SKM-1 (cell line): Measurements from ENCODE around the gene ARHGEF1.

Experiments used
- DNase-seq: peaks from one replicate; lab custom pipeline; 2025; ENCODE audit not compliant: unreplicated experiment; lab: John Stamatoyannopoulos, UW

ARHGEF1 gene

GRCh38 chr19:41917676-41918075 is 34.7 kb downstream of the ARHGEF1 start:
- DNase-seq = no peak

- no peak for DNase-seq
These were observed 35.1 kb downstream of the ARHGEF1 start for GRCh38 chr19:41918095-41918494.

DNA sequence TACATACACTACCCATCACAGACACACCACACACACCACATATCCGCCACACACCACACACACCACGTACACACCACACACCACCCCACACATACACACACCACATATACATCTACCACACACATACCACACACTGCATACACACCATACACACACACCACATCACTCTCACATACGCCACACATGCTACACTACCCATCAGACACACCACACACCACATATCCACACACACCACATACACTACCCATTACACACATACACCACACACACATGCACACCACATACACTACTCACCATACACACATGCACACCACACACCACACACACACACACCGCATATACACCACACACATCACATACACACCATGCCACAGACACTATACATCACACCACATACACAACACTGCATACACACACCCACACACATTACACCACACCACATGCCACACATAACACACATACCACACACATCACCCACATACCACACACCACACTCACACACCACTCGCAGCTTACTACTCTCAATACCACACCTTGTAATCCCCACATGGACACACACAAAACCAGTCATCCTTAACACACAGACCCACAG is 35.8 kb downstream of the ARHGEF1 start:
- no peak for DNase-seq

DNA sequence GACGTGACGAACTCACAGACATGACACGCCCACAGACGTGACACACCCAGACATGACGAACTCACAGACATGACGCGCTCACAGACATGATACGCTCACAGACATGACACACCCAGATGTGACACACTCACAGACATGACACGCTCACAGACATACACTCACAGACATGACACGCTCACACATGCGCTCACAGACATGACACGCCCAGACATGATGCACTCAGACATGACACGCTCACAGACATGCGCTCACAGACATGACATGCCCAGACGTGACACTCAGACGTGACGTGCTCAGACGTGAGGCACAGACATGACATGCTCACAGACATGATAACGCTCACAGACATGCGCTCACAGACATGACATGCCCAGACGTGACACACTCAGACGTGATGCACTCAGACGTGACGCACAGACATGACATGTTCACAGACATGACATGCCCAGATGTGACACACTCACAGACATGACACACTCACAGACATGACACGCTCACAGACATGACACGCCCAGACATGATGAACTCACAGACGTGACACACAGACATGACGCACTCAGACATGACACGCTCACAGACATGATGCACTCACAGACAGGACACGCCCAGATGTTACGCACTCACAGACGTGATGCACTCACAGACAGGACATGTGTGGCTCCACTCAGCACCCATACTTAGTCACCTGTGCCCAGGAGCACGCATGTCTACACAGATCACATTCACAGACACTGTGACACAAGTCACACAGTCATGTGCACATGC is 37.1 kb downstream of the ARHGEF1 start:
- DNase-seq = no peak

GRCh38 chr19:41920882-41921576 is 38.0 kb downstream of the ARHGEF1 start:
- DNase-seq = no peak

DNA sequence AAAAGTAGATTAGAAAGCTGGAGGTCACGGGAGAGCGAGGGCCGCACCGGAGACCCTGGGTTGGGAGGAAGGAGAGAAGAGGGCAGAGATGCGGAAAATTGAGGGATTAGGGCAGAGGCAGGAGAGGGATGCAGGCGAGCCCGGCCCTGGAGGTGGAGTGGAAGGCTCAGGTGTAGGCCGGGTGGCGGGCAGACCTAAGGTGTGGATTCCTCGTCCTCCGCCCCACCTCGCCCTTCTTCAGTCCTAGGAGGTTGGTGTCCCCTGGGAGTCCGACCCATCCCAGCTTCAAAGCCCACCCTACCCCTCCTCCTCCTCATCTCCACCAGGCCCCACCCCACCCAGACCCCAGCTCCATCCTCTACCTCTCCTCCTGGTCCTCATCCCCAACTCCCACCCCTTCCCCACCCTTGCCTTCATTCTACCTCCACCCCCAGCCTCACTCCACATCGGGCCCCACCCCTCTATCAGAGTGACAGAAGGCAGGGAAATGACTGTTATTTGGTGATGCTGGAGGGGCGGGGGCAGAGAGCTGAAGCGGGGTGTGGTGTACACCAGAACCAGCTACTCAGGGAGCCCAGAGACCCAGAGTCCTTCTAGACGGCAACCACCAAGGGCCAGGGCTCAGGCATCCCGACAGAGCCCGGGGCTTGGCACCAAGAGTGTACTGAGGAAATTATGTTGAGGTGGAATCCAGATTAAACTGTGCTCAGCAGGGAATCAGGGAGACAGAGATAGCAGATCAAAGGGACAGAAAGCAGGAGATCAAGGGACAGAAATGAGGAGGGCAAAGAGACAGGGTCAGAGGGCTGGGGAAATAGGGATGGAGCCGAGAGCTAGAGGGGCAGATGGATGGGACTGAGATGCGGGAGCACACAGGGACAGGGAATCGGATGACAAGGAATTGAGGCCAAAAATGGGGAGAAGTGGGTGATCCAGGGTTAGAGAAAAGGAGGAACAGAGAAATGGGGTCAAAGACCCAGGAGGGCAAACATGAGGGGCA is 38.9 kb downstream of the ARHGEF1 start:
- no peak for DNase-seq

GRCh38 chr19:41922585-41922984 is 39.6 kb downstream of the ARHGEF1 start:
- no peak for DNase-seq

DNA sequence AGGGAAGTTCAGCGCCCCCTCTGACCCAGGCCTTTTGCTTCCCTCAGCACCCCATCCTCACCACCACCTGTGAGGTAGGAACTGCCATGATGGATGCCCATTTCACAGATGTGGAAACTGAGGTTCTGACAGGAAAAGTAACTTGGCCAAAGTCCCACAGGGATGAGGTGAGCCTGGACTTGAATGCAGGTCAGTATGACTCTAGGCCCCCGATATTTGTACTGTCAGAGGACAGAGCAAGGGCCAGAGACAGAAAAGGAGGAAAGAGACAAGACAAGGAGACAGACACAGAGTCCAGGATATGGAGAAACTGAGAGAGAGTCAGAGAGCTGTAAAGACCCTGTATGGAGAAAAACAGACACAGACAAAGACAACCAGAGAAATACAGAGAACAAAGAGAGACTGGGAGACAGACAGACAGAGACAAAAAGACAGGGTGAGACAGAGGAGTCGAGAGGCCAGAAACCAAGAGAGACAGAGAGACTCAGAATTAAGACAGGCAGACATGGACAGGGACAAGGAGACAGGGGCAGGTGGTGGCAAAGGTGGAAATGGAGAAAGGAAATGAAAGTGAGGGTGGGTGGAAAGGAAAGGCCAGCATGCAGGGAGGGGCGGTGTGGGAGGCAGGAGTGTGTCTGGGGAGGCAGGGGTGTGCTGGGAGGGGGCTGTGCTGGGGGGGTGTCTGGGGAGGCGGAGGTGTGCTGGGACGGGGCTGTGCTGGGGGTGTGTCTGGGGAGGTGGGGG is 40.2 kb downstream of the ARHGEF1 start:
- DNase-seq = no peak

- no peak for DNase-seq
These were observed 41.5 kb downstream of the ARHGEF1 start for GRCh38 chr19:41924151-41925145.

DNA sequence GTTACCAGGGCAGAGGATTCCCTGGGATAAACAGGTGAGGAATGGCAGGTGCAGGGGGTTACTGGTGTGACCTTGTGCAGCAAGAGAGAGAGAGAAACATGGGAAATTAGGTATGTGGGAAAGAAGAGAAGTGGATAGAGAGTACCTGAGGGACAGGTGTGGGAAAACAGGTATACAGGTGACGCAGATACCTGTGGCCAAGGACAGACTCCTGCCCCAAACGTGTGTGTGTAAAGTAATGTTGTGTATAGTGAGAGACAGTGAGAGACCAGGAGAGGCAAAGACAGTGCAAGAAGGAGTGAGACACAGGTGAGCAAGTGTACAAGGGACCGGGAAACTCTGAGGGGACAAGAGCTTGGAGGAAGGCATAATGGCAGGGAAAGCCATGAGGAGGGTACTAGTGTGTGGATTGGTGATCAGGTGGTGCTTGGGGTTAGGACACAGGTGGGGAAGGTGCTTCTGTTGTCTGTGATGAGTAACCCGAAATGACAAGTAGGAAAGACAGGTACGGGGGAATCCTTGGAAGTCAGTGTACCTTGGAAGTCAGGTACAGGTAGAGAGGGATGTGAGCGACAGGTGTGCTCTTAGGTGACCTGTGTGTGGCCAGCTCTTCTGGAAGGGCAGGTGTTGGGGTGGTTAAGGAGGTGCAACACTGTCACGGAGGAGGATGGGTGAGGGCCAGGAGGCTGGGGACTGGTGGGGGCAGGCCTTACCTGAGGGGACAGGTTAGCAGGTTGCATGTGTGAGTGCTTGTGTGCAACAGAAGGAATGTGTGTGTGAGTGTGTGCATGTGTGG is 42.4 kb downstream of the ARHGEF1 start:
- no peak for DNase-seq

DNA sequence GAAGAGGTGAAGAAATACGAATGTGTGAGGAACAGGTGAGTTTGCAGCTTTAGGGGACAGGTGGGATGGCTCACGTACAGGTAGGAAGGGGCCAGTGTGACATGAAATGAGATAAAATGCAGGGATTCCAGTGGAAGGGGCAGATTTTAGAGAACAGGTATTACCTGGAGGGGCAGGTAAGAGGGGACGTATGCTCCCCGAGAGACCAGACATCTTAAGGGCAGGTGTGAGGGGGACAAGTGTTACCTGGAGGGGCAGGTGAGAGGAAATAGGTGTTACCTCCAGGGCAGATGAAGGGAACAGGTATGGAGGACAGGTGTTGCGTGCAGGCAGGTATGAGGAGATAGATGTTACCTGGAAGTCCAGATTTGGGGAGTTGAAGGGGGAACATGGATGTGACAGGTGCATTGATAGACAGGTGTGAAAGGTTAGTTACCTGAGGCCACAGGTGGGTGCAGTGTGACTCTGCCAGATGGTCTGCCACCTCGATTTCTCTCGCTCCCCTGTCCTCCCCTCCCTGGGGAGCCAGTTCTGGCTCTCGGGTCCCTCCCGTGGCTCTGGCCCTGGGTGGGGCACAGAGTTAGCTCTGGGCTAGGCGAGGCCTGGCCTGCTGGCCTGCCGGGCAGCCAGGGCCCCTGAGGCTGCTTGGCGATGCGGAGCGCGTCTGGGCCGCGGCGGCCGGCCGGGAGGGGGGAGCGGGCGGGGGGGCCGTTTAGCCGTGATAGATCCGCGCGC is 43.2 kb downstream of the ARHGEF1 start:
- no peak for DNase-seq

- DNase-seq = no peak
These were observed 43.9 kb downstream of the ARHGEF1 start for GRCh38 chr19:41926763-41927496.

GRCh38 chr19:41927497-41928192 is 44.7 kb downstream of the ARHGEF1 start:
- DNase-seq = no peak

GRCh38 chr19:41928221-41928683 is 45.3 kb downstream of the ARHGEF1 start, which contains the start of gene ERFL:
ERFL (minus strand) TSS chr19:41928449; CDS start chr19:41912919, 15,530 bp downstream.
- DNase-seq = peak; percentile 22

- DNase-seq = peak; percentile 4
These were observed 46.0 kb downstream of the ARHGEF1 start for GRCh38 chr19:41928754-41929535.
